NT2/D1 (cell line): ENCODE results near the gene CENPS.
"Not testable (repeated sequence)": the region's sequence is repeated elsewhere in the genome, so short reads cannot be mapped to it uniquely, and the experiment has no call there.

Source experiments
- SUZ12 ChIP-seq: IDR thresholded peaks from 2 replicates; pipeline ENCODE4 v1.6.1; 2011; ENCODE audit not compliant: insufficient read length, insufficient read depth; ENCODE audit errors: extremely low read depth
- YY1 ChIP-seq: IDR thresholded peaks from 2 replicates; pipeline ENCODE4 v1.6.1; 2011; ENCODE audit not compliant: insufficient read length, insufficient read depth
- ZNF274 ChIP-seq: IDR thresholded peaks from 2 replicates; pipeline ENCODE4 v1.6.1; 2011; ENCODE audit warnings: mild to moderate bottlenecking, low read depth, low read length

GRCh38 chr1:10457462-10457861, 27.2 kb downstream of the CENPS start:
- TF ChIP-seq SUZ12, ZNF274, YY1: not testable (repeated sequence)
